NCI-H128 (cell line): ENCODE results near the gene DLG2.

ENCODE experiments used
- DNase-seq: peaks from one replicate; lab custom pipeline; 2025; ENCODE audit not compliant: unreplicated experiment; lab: John Stamatoyannopoulos, UW

The DLG2 gene

GRCh38 chr11:83970061-83970671 lies 1657.0 kb downstream of the DLG2 start:
- DNase-seq: no peak

GRCh38 chr11:83957038-83957900 lies 1669.9 kb downstream of the DLG2 start:
- no peak for DNase-seq

- no peak for DNase-seq
These were observed 1670.9 kb downstream of the DLG2 start for GRCh38 chr11:83956119-83956697.

- DNase-seq: no peak
These were observed 1672.4 kb downstream of the DLG2 start for GRCh38 chr11:83954780-83955179.

- DNase-seq: no peak
These were observed 1675.6 kb downstream of the DLG2 start for GRCh38 chr11:83951521-83951920.

- DNase-seq: no peak
These were observed 1678.9 kb downstream of the DLG2 start for GRCh38 chr11:83948200-83948599.

DNA sequence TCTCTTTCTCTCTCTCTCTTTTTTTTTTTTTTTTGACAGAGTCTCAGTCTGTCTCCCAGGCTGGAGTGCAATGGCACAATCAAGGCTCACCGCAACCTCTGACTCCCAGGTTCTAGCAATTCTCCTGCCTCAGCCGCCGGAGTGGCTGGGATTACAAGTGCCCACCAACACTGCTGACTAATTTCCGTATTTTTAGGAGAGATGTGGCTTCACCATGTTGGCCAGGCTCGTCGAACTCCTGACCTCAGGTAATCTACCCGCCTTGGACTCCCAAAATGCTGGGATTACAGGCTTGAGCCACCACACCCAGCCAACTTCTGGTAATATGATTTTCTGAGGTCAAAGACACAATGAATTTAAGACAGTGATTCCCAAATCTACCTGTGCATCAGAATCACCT lies 1681.2 kb downstream of the DLG2 start:
- DNase-seq: no peak

DNA sequence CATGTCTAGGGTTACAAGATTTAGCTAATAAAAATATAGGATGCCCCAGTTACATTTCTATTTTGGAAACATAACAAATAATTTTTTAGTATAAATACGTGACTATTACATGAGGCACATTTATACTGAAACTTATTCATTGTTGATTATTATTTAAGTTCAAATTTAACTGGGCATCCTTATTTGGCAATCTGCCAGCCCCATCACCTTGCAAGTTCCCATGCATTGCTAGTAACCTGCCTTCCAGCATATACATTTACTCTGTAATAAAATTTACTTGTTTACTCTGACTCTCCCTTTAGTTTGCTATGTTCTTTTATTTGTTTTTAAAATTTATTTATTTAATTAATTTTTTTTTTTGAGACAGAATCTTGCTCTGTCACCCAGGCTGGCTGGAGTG lies 1686.1 kb downstream of the DLG2 start:
- no peak for DNase-seq

DNA sequence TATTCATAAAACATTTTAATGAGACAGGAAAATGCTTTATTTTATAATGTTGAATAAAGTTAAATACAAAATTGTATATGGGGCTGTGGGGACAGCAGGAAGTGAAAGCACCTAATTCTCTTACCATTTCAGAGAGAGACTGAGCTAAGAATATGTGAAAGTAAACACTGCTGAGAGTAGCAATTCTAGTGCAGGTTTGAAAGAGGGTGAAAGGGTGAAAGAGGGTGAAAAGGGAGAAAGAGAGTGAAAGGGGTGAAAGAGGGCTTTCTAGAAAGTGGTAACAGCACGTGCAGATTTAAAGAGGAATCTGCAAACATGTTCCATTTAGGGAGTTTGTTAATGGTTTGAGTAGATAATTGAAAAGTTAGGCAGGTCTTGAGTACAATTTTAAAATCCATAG lies 1689.0 kb downstream of the DLG2 start:
- no peak for DNase-seq

DNA sequence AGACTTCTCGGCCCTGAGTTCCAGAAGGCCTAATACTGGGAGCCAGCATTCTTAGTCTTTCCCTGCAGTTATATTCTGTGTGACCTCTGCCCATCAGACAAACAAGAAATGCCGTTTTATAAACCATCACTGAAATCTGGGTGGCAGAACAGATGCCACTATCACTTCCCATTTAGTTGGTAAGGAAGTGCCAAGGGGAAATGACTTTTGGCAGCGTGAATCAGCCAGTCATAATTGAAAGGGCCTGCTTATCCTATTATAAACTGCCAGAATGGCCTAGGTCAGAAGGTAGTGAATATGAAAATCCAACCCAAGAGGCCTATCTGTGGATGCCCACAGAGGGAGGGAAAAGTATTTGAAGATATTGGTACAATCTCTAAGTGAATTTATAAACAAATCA lies 1694.1 kb downstream of the DLG2 start:
- no peak for DNase-seq

GRCh38 chr11:83927422-83927821 lies 1699.7 kb downstream of the DLG2 start:
- no peak for DNase-seq

- DNase-seq: no peak
These were observed 1702.2 kb downstream of the DLG2 start for GRCh38 chr11:83924795-83925542.

- DNase-seq: no peak
These were observed 1703.2 kb downstream of the DLG2 start for GRCh38 chr11:83923961-83924360.

GRCh38 chr11:83922953-83923352 lies 1704.2 kb downstream of the DLG2 start:
- no peak for DNase-seq

DNA sequence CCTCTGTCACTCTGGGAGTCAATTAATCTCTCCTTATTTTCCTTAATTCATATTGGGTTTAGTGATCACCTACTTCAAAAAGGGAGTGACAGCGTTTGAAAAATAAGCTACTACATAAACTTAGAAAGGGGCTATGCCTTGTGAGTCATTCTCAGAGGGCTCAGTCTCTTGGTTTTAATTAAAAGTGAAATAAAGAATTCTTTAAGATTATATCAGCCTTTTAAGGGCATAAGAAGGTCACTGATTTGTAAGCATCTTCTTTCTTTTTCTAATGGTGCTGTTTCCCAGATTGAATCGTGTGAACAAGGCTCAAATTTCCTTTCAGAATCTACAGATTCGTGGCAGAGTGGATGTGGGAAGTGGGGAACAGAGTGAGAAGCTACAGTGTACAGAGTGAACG lies 1704.8 kb downstream of the DLG2 start:
- no peak for DNase-seq

DNA sequence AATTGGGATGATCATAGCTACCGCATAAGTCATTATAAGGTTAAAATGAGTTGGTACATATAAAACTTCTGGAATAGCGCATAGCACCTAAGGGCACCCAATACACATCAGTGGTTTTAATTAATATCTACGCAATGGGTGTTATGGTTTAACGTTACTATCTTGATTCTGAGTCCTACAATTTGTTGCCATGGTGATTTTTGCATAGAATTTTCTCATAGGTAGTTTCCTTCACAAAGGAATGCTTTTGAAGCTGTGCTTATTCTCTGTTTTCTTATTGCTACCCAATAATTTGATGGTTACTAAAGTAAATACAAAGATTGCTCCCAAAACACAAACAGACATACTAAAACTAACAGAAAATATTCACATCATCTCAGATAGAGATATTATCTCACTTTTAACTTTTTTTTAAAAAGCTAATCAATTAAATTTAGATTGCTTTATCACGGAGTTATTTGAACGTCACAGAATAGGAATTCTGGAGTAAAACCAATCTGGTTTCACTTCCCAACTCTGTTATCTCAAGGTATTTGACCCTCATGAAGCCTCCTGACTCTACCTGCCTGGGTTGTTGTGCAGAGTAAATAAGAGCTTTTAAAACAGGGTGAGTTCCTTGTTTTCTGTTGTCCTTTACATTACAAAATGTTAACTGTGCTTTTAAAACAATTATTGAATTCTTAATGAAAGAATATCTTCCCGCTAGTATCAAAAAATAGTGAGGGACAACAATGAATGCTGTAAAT lies 1705.5 kb downstream of the DLG2 start:
- DNase-seq: no peak

DNA sequence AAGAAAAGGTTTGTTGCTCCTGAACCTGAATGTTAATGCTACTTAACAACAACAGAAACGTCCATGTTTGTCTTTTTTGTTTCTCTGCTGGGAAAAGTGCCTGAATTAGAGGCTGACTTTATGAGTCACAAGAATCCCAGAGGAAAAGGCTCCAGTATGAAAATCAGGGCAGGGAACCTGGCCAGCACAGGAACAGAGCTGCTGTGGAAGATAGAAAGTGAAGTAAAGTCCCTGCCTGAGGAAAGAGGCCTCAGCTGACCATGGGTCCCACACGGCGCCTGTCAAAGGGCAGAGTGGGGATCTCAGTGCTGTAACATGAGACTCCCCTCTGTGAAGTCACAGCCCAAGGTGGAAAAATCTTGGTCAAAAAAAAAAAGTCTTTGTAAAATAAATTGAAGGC lies 1708.7 kb downstream of the DLG2 start:
- DNase-seq: no peak

GRCh38 chr11:83914995-83915394 lies 1712.1 kb downstream of the DLG2 start:
- no peak for DNase-seq

DNA sequence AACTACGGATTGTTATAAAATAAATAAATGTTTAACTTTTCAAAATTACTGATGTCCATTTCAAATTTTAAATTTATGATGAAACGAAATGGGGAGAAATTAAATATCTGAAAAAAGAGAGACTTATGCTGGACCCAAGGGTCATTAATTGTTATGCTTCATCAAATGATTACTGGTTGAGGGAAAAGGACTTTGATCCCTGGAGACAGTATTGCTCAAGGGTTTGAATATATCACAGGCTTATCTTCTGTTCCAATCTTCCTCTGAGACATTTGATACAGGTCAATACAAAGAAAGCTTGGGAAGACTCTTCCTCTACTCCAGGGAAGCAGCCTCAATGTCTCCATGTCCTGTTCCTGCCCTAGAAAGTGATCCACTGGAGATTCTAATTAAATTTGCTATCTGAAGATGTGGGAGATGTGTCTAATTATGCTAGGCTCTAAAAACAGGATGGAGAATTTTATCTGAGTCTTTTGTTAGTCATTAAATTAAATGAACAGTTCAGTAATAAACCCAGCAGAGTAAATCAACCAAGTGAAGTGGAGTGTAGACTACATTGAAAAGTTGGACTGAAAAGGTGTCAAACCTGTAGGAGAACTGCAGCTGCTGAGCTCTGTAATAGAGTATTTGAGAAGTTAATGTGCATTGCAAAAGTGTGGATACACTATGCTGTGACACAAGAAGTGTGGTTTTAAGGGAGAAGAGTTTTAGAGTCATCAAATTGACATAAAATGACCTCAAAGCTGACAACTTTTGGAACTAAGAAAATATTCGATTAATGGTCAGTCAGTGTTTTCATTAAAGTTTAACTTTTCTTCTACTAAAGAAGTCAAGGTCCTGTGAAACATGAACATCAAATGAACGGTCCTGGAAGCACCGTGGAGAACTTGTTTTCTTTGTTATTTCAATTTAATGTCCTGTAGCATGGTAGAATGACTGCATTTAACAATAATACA lies 1717.3 kb downstream of the DLG2 start:
- no peak for DNase-seq
